Omental fat pad (tissue), 4 donors: Measurements from ENCODE around the gene C11orf68. TPM values are rescaled to one million over a fixed set of nuclear protein-coding genes. Genes with fewer than 3 reads are reported as not detected.
A peak's percentile ranks its signal among the peaks of the same experiment; 100 is the strongest.

Experiments
- ATAC-seq: fragments of 150-250 bp; one replicate; pipeline ENCODE4 v1.9.1; 2016; ENCODE audit warnings: mild to moderate bottlenecking, moderate library complexity; ENCODE audit not compliant: low FRiP score
- DNase-seq: peaks from one replicate; pipeline ENCODE4 v3.0.0-alpha.2; 2019; ENCODE audit warnings: low spot score
- total RNA-seq, 4 donors: library from RNA; depleted of rRNA; stranded (reverse); fragments of >200 nt; gene quantifications; one replicate each; pipeline ENCODE4 v1.1.0, GENCODE V29; 2016
- TF ChIP-seq, protein P1 (sequence below), 3 donors: fragments of 450-650 bp; IDR thresholded peaks; one replicate each; pipeline ENCODE4 v1.5.1; 2016 to 2017; ENCODE audit warnings: antibody characterized with exemption in 3 of 3, mild to moderate bottlenecking in 3 of 3, moderate library complexity in 2 of 3

The C11orf68 gene
- total RNA-seq, 4 donors from 2014 or later, result 14.0 to 18.8 (median 17.5) TPM

DNA sequence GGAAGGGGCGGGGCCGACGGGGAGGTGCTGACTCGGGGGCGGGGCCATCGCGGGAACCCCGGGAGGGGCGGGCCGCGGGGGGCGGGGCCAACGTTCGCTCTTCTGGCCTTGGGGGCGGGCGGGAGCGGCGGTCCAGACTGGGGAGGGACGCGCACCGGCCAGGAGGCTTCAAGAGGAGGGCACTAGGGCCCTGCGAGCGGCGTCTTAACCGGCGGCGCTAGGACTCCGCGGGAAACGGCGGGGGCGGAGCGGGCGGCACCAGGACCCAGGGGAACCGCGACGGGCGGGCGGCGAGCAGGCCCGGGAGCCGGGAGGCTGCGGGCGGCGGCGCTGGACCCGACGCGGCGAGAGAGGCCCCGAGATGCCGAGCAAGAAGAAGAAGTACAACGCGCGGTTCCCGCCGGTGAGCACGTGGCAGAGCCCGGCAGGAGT is 295 bp upstream of the C11orf68 start, which contains the start of gene DRAP1:
Gene DRAP1, plus strand, starts transcription at position 286 of the 432 bp plus-strand sequence. Its CDS starts 76 bp downstream, at position 362.
- DNase-seq (peak; percentile 89), ATAC-seq (peak; percentile 90)
- TF ChIP-seq, protein P1, sequence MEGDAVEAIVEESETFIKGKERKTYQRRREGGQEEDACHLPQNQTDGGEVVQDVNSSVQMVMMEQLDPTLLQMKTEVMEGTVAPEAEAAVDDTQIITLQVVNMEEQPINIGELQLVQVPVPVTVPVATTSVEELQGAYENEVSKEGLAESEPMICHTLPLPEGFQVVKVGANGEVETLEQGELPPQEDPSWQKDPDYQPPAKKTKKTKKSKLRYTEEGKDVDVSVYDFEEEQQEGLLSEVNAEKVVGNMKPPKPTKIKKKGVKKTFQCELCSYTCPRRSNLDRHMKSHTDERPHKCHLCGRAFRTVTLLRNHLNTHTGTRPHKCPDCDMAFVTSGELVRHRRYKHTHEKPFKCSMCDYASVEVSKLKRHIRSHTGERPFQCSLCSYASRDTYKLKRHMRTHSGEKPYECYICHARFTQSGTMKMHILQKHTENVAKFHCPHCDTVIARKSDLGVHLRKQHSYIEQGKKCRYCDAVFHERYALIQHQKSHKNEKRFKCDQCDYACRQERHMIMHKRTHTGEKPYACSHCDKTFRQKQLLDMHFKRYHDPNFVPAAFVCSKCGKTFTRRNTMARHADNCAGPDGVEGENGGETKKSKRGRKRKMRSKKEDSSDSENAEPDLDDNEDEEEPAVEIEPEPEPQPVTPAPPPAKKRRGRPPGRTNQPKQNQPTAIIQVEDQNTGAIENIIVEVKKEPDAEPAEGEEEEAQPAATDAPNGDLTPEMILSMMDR (IDR thresholded peaks at IDR 0.05), result no peak

GRCh38 chr11:65917434-65918210 is 1.2 kb downstream of the C11orf68 start:
- no peak for DNase-seq
- no peak for ATAC-seq

DNA sequence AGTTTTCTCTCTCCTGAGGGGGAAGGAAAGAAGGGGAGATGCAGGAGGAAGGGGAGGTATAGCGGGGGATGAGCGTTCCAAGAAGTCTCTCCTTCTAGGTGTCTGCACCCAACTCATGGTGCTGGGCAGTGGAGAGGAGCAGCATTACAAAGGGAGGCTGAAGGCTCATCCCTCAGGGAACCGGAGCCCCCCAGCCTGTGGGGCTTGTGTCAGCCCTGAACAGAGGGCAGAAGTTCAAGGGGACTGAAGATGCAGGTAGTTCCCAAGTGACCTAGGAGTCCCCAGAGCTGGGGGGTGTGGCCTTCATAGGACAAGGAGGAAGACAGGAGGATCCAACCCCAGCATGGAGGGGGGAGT is 1.8 kb downstream of the C11orf68 start:
- DNase-seq, result no peak
- ATAC-seq, result no peak
- TF ChIP-seq, protein P1 (IDR thresholded peaks at IDR 0.05), result no peak

More at GRCh38 chr11:65917434-65918210, 1.2 kb downstream of the C11orf68 start:
- TF ChIP-seq, protein P1 (IDR thresholded peaks at IDR 0.05), result no peak

DNA sequence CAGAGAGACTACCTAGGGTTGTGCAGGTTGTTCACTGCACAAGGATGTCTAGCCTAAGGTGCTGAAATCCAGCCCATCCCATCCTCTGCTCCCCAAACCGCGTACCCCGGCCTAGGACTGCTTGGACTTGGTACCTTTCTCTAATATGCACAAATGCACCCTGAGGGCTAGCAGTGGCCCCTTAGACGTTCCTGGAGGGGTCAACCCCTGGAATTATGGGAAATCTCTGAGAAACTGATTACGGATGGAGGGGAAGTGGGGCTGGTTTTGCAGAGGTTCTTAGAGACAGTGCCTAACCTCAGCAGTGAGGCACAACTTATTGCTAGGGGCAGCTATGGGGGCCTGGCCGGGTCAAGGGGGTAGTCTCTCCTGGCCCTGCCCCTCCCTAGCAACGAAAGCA is 2.5 kb downstream of the C11orf68 start:
- ATAC-seq, result no peak
- TF ChIP-seq, protein P1 (IDR thresholded peaks at IDR 0.05), result no peak
- no peak for DNase-seq

DNA sequence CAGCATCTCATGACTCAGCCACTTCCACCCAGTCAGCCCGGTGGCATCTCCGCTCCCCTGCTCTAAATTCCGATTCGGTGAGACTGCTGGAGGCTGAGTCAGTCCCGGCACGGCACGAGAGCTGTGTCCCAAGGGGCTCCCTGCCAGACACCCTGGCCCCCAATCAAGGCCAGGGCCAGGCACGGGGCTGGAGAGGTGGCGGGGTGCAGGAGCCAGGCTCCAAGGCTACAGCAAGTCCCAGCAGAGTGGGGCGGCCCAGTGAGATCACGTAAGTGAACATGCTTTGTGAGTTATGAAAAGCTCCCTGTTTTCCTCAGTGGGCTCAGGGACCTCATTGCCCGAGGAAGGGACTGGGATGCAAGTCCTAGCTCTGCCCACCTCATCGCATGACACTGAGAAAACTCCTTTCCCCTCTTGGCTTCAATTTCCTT is 3.0 kb downstream of the C11orf68 start:
- TF ChIP-seq, protein P1 (IDR thresholded peaks at IDR 0.05), result no peak
- DNase-seq, result peak; percentile 75
- peak; percentile 74 for ATAC-seq

- TF ChIP-seq, protein P1 (IDR thresholded peaks at IDR 0.05), result no peak
- ATAC-seq, result no peak
- no peak for DNase-seq
Observed at GRCh38 chr11:65915101-65915820, 3.6 kb downstream of the C11orf68 start.
